Esophagus squamous epithelium (tissue), 5 donors: ENCODE measurements around the gene UBASH3A. TPM values are rescaled to one million over a fixed set of nuclear protein-coding genes. Genes with fewer than 3 reads are reported as not detected.
A peak's percentile ranks its signal among the peaks of the same experiment; 100 is the strongest.

ENCODE experiments used
- DNase-seq: peaks from one replicate; lab custom pipeline; 2025; lab: John Stamatoyannopoulos, UW
- H3K27ac ChIP-seq, 4 donors: fragments of 200-600 bp; sonication (generic); one replicate each; pipeline ENCODE4 v1.5.1; 2016 to 2019; ENCODE audit warnings: mild to moderate bottlenecking in 1 of 4
- H3K27me3 ChIP-seq, 4 donors: fragments of 200-600 bp; sonication (generic); 1 replicate in 3 of 4; 2 replicates in 1 of 4; pipeline versions ENCODE4 v1.5.1 to v1.6.0; 2017 to 2021; ENCODE audit warnings: antibody characterized with exemption in 1 of 4
- H3K36me3 ChIP-seq, 3 donors: fragments of 200-600 bp; sonication (generic); one replicate each; pipeline ENCODE4 v1.5.1; 2016 to 2019
- H3K4me1 ChIP-seq, 3 donors: fragments of 200-600 bp; sonication (generic); one replicate each; pipeline ENCODE4 v1.5.1; 2017 to 2019
- H3K4me3 ChIP-seq, 4 donors: fragments of 200-600 bp; sonication (generic); 1 replicate in 3 of 4; 2 replicates in 1 of 4; pipeline ENCODE4 v1.5.1; 2016 to 2019; ENCODE audit warnings: mild to moderate bottlenecking in 2 of 4, moderate library complexity in 1 of 4
- H3K9me3 ChIP-seq, 3 donors: fragments of 200-600 bp; sonication (generic); one replicate each; pipeline ENCODE4 v1.5.1; 2016 to 2019
- CTCF ChIP-seq, 6 experiments: fragments of 450-650 bp in 4 of 6; fragments of 200-600 bp in 2 of 6; sonication (generic) in 2 of 6; IDR thresholded peaks; one replicate each; pipeline ENCODE4 v1.5.1; 2016 to 2019; ENCODE audit warnings: antibody characterized with exemption in 6 of 6, mild to moderate bottlenecking in 4 of 6, moderate library complexity in 4 of 6
- POLR2A ChIP-seq, 4 donors: fragments of 450-650 bp; IDR thresholded peaks; one replicate each; pipeline ENCODE4 v1.6.1; 2017; ENCODE audit warnings: antibody characterized with exemption in 4 of 4, mild to moderate bottlenecking in 4 of 4, moderate library complexity in 3 of 4
- WGBS, 2 donors: methylation state at CpG; one replicate each; pipeline ENCODE4 v1.1.5; 2018; 5-methylcytosine and 5-hydroxymethylcytosine counted together
- intact Hi-C: fragments of 100-400 bp; cut with DNase I; formaldehyde crosslinking; loops from one replicate; pipeline ENCODE4 v1.15.0; 2022
- total RNA-seq, 4 donors: library from RNA; depleted of rRNA; stranded (reverse); fragments of >200 nt; gene quantifications; one replicate each; pipeline ENCODE4 v1.1.0, GENCODE V29; 2016
- donor health status: DM: yes; HTN: yes; CAD: no.

The UBASH3A gene
- total RNA-seq, 4 donors from 2014 or later, result 0.57 to 1.9 (median 0.73) TPM

GRCh38 chr21:42414928-42415769 is 11.4 kb downstream of the UBASH3A start:
- DNase-seq, result no peak
- Histone ChIP-seq H3K27me3 (peaks cover 0 to 72% (median 0%) of the 10 kb centered on the region in 4 donors), H3K4me3 (no peak overlapping the region), H3K27ac (peak overlapping the region in 1 of 4 donors; percentile 5), H3K4me1 (peaks cover 0 to 24% (median 5%) of the 10 kb centered on the region in 3 donors), H3K36me3 (no peaks in the 10 kb centered on the region), H3K9me3 (no peaks in the 10 kb centered on the region)
- 42 to 43% methylated on average over 9 to 26 of the region's 27 CpGs for WGBS, 2 donors
- no peak for TF ChIP-seq POLR2A (IDR thresholded peaks at IDR 0.05)
- no peak for TF ChIP-seq CTCF (IDR thresholded peaks at IDR 0.05)
- intact Hi-C loops, result no loop called here

- Histone ChIP-seq H3K4me3 (no peak overlapping the region), H3K27me3 (peaks cover 0 to 74% (median 0%) of the 10 kb centered on the region in 4 donors), H3K4me1 (peaks cover 0 to 14% (median 0%) of the 10 kb centered on the region in 3 donors), H3K9me3 (peaks cover 0 to 6% (median 0%) of the 10 kb centered on the region in 3 donors), H3K36me3 (no peaks in the 10 kb centered on the region), H3K27ac (no peak overlapping the region)
- DNase-seq, result no peak
- intact Hi-C loops, result no loop called here
- no peak for TF ChIP-seq CTCF (IDR thresholded peaks at IDR 0.05)
- TF ChIP-seq POLR2A (IDR thresholded peaks at IDR 0.05), result no peak
- WGBS, 2 donors, result 70 to 79% methylated on average over 6 of the region's 6 CpGs
Measured at GRCh38 chr21:42417533-42417932, 13.8 kb downstream of the UBASH3A start.

GRCh38 chr21:42418886-42419285 is 15.2 kb downstream of the UBASH3A start:
- Histone ChIP-seq H3K27ac (no peak overlapping the region), H3K4me1 (peaks cover 0 to 14% (median 0%) of the 10 kb centered on the region in 3 donors), H3K27me3 (peaks cover 0 to 76% (median 0%) of the 10 kb centered on the region in 4 donors), H3K4me3 (no peak overlapping the region), H3K36me3 (no peaks in the 10 kb centered on the region), H3K9me3 (peaks cover 0 to 6% (median 0%) of the 10 kb centered on the region in 3 donors)
- TF ChIP-seq CTCF (IDR thresholded peaks at IDR 0.05) (no peak), POLR2A (IDR thresholded peaks at IDR 0.05) (no peak)
- DNase-seq, result no peak
- intact Hi-C loops, result no loop called here
- 41 to 45% methylated on average over 4 of the region's 4 CpGs for WGBS, 2 donors

- no peak for DNase-seq
- H3K4me1 ChIP-seq, result peaks cover 0 to 8% (median 0%) of the 10 kb centered on the region in 3 donors
- TF ChIP-seq POLR2A (IDR thresholded peaks at IDR 0.05) (no peak), CTCF (IDR thresholded peaks at IDR 0.05) (no peak)
- H3K27me3 ChIP-seq, result peaks cover 0 to 76% (median 0%) of the 10 kb centered on the region in 4 donors
- 83 to 95% methylated on average over 6 of the region's 6 CpGs for WGBS, 2 donors
- peaks cover 0 to 6% (median 0%) of the 10 kb centered on the region in 3 donors for H3K9me3 ChIP-seq
- H3K36me3 ChIP-seq, result no peaks in the 10 kb centered on the region
- intact Hi-C loops, result no loop called here
- H3K27ac ChIP-seq, result no peak overlapping the region
- no peak overlapping the region for H3K4me3 ChIP-seq
Measured at GRCh38 chr21:42419845-42420244, 16.1 kb downstream of the UBASH3A start.
